ENCODE measurements around the gene CD69.
"Not testable (repeated sequence)": the region's sequence is repeated elsewhere in the genome, so short reads cannot be mapped to it uniquely, and the experiment has no call there.

CD69 gene

GRCh38 chr12:9745199-9745598, 15.5 kb downstream of the CD69 start:
- DNase-seq = no peak

GRCh38 chr12:9742661-9743060, 18.0 kb downstream of the CD69 start:
- DNase-seq = no peak

GRCh38 chr12:9741726-9742125, 19.0 kb downstream of the CD69 start:
- DNase-seq = peak; percentile 78

- no peak for DNase-seq
Observed at GRCh38 chr12:9740106-9740750, 20.5 kb downstream of the CD69 start.

GRCh38 chr12:9739404-9740105, 21.1 kb downstream of the CD69 start:
- not testable (repeated sequence) for DNase-seq

- DNase-seq = not testable (repeated sequence)
Observed at GRCh38 chr12:9738905-9739304, 21.8 kb downstream of the CD69 start.

- no peak for DNase-seq
Observed at GRCh38 chr12:9736936-9737705, 23.6 kb downstream of the CD69 start.

GRCh38 chr12:9735601-9736000, 25.1 kb downstream of the CD69 start:
- DNase-seq = no peak

GRCh38 chr12:9732921-9733461, 27.7 kb downstream of the CD69 start, which contains the start of gene CLECL1:
CLECL1 (minus strand) TSS chr12:9733097.
- DNase-seq = no peak

GRCh38 chr12:9731797-9732196, 28.9 kb downstream of the CD69 start:
- DNase-seq = no peak

GRCh38 chr12:9731393-9731792, 29.3 kb downstream of the CD69 start:
- DNase-seq = no peak

GRCh38 chr12:9730591-9730990, 30.1 kb downstream of the CD69 start:
- no peak for DNase-seq

- no peak for DNase-seq
Observed at GRCh38 chr12:9730011-9730410, 30.7 kb downstream of the CD69 start.

GRCh38 chr12:9729082-9729481, 31.6 kb downstream of the CD69 start:
- DNase-seq = no peak

GRCh38 chr12:9727813-9728212, 32.9 kb downstream of the CD69 start:
- no peak for DNase-seq

- DNase-seq = no peak
Observed at GRCh38 chr12:9725213-9725870, 35.4 kb downstream of the CD69 start.

GRCh38 chr12:9724023-9724422, 36.7 kb downstream of the CD69 start:
- DNase-seq = no peak

GRCh38 chr12:9721394-9722092, 39.2 kb downstream of the CD69 start:
- no peak for DNase-seq

- no peak for DNase-seq
Observed at GRCh38 chr12:9719790-9720189, 40.9 kb downstream of the CD69 start.

- DNase-seq = no peak
Observed at GRCh38 chr12:9718968-9719367, 41.7 kb downstream of the CD69 start.

GRCh38 chr12:9717070-9717925, 43.4 kb downstream of the CD69 start:
- DNase-seq = no peak

Data from stimulated activated CD4-positive, alpha-beta T cell treated with anti-CD3 and anti-CD28 coated beads, Interleukin-4, amount 100 ng/mL, for 24 hours (primary cell).